ENCODE data around the gene EHMT1.

GRCh38 chr9:137674976-137675320, 56.1 kb downstream of the EHMT1 start:
- TF ChIP-seq CTCF (IDR thresholded peaks at IDR 0.05), result no peak
- no peak for TF ChIP-seq EZH2 (IDR thresholded peaks at IDR 0.05; ENCODE audit: borderline replicate concordance, insufficient read depth, low read depth, low read length, poor library complexity, severe bottlenecking)
